SIG-M5 treated with dmso at 0.1 percent for 504 hours (cell line): ENCODE data around the gene ZNF511.

Experiments
- DNase-seq: peaks from one replicate; lab custom pipeline; 2025; ENCODE audit not compliant: unreplicated experiment; lab: John Stamatoyannopoulos, UW

Gene ZNF511

DNA sequence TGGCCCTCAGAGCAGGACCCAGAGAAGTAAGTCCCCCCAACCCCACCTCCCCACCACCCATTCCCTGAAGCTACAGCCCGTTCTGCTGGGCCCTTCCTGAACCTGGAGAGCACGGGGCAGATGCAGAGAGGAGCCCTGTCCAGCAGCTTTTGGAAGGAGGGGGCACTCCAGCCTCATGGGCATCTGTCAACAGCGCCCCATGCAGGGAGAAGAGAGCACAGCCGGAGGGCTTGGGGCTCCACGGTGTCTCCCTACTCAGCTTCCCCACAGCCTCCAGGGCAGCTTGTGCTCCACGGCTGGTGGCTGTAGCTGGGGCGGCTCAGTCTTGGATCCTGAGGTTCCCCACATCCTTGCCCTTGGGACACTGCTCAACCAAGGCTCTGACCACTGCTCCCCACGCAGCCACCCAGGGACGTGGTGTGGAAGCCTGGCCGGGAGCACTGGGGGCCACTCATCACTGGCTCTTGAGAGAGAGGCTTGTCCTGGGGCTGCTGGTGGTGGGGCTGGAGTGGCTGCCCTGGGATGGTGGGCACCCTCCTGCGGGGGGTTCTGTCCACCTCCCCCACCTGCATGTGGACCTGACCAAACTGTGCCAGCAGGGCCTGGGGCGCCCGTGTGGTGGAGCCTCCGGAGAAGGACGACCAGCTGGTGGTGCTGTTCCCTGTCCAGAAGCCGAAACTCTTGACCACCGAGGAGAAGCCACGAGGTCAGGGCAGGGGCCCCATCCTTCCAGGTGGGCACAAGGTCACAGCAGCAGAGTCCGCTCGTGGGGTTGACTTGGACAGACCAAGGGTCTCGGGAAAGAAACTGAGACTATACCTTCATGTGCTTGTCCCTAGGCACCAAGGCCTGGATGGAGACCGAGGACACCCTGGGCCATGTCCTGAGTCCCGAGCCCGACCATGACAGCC, 42.9 kb downstream of the ZNF511 start:
- DNase-seq: no peak

DNA sequence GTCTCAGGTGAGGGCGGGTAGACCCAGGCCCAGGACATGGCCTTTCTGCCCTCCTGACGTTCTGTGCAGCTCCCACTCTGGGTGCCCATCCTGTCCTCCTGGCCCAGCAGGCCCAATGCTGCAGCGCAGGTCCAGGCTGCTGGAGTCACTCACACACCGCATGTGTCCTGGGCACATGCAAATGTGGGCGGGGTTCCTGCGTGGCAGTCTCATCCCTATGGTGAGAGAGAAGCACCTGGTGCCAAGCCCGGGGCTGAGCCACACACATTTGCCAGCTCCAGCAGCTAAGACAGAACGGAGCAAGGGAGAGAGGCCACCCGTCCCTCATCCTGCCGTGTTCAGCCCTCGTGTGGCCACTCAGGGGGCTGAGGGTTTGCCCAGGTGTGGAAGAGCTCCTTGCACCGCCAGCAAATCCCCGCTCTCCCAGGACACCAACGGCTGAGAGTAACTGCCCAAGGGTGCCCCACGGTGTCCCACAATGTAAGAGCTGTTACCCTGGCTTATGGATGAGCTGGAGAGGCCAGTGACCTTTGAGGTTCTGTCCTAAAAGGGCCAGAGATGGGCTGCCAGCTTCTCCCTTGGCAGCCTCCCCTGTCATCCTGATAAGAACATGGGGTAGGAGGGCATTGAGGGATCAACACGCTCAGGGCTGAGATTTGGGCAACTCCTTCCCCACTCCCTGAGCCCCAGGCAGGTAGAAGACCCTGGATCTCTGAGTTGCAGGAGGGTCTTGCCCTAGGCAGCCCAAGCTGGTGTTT, 44.7 kb downstream of the ZNF511 start:
- DNase-seq: no peak

DNA sequence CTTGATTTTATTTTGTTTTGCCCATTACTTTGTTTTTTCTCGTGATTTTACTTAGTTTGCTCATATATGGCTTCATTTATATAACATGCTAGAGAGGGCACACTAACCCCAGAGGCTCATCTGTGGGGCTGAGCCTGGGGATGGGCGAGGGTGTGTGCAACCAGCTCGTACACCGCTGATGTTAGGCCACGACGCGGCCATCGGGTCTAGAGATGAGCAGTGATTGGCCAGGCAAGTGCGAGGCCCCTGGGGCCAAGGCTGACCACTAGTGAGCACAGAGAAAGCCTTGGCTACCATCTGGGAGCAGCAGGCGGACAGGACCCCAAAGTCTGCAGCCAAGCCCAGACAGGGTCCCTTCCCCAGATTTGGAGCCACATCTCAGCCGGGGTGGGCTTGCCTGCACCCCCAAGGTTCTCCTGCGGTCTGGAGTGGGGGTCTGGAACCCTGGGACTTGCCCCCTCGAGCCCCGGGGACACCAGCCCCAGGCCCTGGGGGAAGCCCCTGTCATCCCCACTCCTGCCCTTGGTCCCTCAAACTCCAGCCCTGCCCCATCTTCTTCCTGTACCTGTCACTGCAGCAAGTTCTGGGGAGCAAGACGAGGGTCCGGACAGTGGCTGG, 45.4 kb downstream of the ZNF511 start:
- no peak for DNase-seq

DNA sequence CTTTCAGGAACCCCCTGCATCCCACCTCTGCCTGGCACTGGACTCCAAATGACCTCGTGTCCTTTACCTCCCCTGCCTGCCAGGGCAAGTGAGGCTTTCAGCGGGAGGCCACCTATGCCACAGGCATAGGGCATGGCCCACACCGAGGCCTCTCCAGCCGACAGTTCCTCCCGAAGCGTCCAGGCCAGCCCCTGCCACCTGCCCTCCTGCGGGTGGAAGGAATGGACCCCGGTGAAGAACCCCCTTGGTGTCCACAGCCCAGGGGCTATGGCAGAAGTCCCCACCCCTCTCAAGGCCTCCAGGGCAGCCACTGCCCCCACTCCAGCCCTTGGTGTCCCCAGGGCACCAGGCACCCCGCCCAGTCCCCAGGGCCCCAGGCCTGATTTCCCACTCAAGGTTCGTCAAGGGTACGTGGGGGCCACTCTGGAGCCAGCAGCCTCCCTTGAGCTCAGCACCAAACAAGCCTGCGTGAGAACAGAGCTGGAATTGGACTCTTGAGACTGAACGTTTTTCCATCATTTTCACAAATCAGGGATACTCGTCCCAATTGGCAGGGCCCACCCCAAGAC, 46.0 kb downstream of the ZNF511 start:
- no peak for DNase-seq

DNA sequence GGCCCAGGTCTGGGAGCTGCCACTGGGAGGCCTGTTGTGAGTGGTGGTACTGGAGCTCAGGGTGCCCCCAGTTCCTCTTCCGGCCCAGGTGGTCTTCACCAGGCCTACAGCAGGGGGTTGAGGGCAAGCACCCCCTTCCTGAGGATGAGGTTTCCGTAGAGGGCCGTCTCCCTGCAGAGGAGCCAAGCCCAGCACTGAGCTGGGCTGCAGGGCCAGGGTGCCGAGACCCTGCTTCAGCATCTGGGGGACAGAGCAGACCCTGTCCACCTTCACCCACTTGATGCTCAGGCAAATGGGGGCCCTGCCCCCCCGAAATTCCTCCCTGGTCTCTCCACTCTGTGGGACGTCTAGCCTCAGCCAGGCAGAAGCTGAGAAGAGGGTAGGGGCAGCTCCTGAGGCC, 46.6 kb downstream of the ZNF511 start:
- no peak for DNase-seq

DNA sequence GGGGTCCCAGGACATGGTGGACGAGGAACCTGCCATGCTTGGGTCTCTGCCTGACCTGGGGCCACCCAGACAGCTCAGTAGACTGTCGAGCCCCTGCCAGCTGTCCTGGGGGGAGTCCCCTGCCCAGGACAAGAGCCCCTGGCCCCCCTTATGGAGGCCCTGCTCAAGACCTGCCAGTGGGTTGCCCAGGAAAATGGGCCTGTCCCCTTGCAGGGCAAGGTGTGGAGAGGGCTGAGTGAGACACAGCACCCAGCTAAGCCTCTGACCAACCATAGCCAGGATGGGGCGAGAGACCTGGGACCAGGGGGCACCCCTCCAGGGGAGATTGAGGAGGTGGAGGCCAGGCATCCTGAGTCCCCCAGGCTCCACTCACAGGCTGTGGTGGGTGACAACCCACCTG, 47.3 kb downstream of the ZNF511 start:
- DNase-seq: no peak

- no peak for DNase-seq
Measured at GRCh38 chr10:133356549-133357284, 48.0 kb downstream of the ZNF511 start.

DNA sequence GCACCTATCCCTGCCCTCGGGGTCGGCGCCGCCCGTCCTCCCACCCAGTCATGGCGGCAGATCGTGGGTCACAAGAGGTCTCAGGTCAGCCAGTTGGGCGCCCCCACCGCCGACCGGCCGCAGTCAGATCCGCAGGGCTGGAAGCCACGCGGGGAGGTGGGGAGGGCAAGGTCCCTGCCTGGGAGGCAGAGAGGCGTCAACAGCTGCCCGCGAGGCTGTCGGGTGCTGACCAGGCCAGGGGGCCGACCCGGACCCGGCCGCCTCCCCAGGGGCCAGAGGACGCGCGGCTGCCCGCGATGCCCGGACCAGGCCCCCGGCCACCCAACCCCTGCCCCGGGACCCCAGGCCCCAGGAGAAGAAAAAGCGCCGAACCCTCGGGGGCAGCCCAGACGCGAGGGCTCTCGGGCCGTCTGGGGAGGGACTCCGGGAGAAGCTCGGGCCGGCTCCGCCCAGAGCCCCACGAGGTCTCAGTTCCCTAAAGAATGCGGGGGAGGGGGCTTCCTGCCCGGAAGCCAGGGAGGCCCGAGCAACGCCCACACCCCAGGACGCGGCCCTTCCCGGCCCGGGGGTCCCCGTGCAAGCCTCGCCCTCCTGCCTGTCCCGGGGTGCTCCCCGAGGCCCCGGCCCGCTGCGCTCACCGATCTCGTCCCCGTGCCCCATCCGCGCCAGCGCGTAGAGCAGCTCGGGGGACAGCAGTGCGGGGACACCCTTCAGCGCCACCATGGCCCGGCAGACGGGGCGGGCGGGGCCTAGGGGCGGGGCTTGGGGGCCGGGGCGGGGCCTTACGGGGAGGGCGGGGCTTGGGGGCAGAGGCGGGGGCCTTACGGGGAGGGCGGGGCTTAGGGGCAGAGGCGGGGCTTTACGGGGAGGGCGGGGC, 48.8 kb downstream of the ZNF511 start, which contains the start of gene FUOM:
Gene FUOM (minus strand): TSS at position 735 of the 877 bp plus-strand sequence. CDS start 12 bp downstream, at position 723.
- DNase-seq: peak; percentile 69

DNA sequence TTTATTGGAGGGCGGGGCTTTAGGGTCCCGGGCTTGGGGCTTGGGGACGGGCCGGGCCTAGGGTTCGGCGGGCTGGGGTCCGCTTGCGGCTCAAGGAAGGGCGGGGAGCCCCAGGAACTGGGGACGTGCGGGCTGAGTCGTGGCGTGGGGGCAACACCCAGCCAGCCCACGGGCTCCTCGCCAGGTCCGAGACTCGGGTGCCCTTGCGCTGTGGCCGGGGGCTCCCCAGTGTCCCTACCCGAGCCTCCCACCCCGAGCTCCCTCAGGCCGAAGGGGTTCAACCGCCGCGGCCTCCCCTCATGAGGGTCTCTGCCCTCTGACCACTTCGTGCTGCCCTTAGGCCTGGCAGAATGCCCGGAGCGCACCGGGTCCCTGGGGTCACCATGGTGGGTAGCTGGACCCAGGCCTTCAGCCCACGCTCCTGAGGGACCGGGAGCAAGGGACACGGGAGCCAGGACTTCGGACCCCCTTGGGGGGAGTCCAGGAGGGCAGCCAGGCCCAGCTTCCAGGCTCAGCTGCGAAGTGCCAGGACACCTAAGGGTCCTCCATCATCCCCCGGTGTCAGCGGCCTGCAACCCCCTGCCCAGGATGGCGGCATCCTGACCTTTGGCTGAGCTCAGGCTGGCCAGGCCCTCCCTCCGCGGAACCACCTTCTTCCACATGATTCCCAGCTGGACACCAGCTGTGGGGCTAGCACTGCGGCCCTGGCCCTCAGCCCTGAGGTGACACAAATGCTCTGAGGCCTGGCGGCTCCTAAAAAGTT, 49.6 kb downstream of the ZNF511 start:
- no peak for DNase-seq

- DNase-seq: no peak
Measured at GRCh38 chr10:133358925-133359310, 50.2 kb downstream of the ZNF511 start.

DNA sequence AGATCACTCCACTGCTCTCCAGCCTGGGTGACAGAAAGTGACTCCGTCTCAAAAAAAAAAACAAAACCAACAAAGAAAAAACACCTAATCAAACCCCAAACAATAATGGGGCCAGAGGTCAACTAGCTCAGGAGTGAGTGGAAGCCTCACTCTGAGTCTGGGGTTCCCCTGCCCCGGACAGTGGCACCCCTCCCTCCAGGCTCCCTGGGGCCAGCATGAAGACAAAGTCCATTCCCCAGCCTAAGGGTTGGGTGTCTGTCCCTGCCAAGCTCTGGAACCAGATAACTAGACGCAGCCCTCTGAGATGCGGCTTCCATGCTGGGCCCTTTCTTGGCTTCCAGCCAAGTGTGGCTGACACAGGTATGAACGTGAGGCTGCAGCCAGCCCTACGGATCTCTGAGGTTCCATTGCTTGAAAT, 50.8 kb downstream of the ZNF511 start:
- DNase-seq: no peak

GRCh38 chr10:133359972-133360610, 51.4 kb downstream of the ZNF511 start:
- DNase-seq: no peak

- DNase-seq: no peak
Measured at GRCh38 chr10:133361227-133361626, 52.5 kb downstream of the ZNF511 start.

DNA sequence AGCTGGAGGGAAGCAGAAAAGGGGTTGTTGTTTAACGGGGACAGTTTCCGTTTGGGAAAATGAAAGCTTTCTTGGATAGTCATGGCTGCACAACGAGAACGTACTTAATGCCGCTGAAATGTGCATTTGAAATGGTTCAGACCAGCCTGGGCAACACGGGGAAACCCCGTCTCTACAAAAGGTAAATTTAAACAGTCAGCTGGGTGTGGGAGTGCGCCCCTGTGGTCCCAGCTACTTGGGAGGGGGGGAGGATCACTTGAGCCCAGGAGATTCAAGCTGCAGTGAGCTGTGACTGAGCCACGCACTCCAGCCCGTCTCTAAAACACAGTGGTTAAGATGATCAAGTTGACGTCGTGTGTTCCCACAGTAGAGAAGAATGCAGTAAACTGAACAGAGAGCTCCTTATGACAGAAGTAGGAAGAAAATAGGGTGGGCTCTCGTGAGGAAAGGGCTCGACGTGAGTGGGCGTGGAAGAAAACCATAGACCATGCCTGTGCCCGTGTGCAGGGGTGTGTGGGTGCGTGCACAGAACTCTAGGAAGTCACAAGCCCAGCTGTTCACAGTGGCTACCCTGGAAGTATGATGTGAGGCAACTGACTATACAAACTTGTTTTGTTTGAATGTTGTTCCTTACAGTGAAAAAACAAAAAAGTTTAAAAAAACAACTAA, 53.2 kb downstream of the ZNF511 start:
- DNase-seq: no peak
